GM19324 (cell line): ENCODE data around the gene ISLR.

Experiments
- ATAC-seq: cut with Tn5 transposase; IDR thresholded peaks from one replicate; pipeline ENCODE4 v1.9.1; 2021; ENCODE audit warnings: mild to moderate bottlenecking, moderate library complexity; ENCODE audit not compliant: unreplicated experiment, low FRiP score

ISLR gene, protein sequence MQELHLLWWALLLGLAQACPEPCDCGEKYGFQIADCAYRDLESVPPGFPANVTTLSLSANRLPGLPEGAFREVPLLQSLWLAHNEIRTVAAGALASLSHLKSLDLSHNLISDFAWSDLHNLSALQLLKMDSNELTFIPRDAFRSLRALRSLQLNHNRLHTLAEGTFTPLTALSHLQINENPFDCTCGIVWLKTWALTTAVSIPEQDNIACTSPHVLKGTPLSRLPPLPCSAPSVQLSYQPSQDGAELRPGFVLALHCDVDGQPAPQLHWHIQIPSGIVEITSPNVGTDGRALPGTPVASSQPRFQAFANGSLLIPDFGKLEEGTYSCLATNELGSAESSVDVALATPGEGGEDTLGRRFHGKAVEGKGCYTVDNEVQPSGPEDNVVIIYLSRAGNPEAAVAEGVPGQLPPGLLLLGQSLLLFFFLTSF

DNA sequence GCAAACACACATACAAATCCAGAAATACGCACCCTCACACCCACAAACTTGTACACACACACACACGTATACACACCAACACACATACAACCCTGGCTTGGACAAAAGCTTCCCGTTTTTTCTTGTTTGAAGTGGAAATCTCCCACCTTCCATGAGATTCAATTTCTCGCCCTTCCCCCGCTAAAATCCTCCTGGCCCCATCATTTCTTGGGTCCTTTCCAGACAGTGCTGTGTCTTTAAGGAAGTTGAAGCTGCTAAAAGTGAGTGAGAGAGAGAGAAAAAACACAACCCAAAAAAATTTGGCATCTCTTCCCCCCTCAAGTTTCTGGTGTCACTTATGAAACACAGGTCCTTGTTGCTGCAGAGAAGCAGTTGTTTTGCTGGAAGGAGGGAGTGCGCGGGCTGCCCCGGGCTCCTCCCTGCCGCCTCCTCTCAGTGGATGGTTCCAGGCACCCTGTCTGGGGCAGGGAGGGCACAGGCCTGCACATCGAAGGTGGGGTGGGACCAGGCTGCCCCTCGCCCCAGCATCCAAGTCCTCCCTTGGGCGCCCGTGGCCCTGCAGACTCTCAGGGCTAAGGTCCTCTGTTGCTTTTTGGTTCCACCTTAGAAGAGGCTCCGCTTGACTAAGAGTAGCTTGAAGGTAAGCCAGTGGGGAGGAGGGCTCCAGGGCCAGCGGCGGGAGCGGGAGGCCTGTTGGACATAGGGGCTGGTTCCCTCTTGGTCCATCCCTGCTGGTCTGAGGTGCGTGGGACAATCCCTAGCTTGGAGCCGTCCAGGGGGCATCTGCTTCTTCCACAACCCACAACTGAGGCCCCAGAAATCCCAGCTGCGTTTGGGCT lies at the start of gene ISLR:
TSS of gene ISLR (plus strand) at position 331 of the 839 bp plus-strand sequence. CDS start 1,149 bp downstream, outside the sequence.
- no peak for ATAC-seq

- ATAC-seq, result no peak
These were observed 49.3 kb upstream of the ISLR start for GRCh38 chr15:74124196-74124595.

- no peak for ATAC-seq
These were observed 48.8 kb upstream of the ISLR start for GRCh38 chr15:74124759-74125158.

DNA sequence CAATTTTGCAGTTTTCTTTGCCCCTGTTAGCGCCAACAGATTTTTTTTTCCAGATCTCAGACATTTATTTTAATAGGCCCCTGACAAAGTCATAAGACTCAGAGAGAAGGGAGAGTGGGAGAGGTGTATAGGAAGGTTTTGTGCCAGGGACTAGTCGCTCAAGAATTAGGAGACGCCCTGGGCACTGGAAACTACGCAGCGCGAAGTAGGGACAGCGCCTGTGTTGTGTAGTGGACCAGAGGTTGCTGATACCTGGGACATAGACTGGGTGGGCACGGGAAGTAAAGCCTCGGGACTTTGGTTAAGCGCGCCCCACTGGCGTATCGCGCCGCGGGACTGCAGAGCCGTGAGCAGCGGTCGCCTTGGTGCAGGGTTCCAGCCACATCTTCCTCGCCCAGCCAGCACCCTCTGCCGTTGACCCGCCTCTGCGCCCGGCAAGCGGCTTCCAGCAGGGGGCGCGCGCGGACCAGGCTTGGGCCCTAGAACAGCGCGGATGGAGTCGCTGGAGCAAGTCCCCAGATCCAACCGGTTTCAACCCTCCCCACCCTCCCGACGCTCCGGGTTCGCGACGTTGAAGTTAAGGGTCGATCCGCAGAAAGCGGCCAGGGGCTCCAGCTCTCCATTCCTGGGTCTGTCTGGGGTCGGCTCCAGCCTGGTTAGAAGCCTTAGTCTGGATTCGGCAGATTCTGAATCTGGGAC lies 46.1 kb upstream of the ISLR start:
- no peak for ATAC-seq

- no peak for ATAC-seq
These were observed 45.3 kb upstream of the ISLR start for GRCh38 chr15:74127954-74128784.

GRCh38 chr15:74128785-74129585 lies 44.5 kb upstream of the ISLR start:
- ATAC-seq, result no peak

- ATAC-seq, result no peak
These were observed 43.8 kb upstream of the ISLR start for GRCh38 chr15:74129586-74130154.

- no peak for ATAC-seq
These were observed 43.2 kb upstream of the ISLR start, which contains the start of gene ISLR2 for GRCh38 chr15:74130155-74130848. Gene ISLR2, plus strand, starts transcription at chr15:74130586. Its CDS starts 2,169 bp downstream, at chr15:74132755.

DNA sequence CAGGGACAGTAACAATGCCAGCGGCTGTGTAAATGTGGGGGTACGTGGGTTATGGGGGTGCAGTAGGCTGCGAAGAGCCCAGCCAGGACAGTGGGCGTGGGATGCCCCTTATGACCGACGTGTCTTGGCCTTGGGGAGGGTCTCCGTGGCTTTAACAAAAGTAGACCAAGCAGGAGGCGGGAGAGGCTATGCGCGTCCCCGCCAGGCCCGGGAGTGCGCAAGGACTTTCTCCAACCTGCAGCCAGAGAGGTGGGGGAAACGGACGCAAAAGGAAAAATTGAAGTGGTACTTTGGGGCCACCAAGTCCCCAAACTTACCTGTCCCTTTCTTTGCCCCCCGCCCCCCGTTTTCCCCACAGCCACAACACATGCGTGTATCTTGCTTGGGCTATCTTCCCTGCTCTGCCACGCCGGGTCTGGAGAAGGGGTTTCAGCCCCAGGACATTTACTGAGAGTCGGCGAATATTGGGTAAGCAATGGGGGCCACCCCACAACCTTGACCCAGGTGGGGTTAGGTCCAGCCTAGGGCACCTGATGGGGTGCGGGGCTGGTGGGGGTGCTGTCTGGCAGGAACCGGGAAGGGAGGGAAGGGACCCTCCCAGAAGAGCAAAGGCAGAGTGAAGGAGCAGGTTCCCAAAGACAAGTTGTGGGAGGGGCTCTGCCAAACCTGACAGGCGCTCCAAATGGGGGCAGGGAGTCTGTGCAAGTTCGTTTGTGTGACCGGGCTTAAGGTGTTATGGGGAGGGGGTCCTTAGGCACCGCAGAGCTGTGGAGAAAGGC lies 42.5 kb upstream of the ISLR start:
- no peak for ATAC-seq

GRCh38 chr15:74131628-74132413 lies 41.7 kb upstream of the ISLR start:
- no peak for ATAC-seq

DNA sequence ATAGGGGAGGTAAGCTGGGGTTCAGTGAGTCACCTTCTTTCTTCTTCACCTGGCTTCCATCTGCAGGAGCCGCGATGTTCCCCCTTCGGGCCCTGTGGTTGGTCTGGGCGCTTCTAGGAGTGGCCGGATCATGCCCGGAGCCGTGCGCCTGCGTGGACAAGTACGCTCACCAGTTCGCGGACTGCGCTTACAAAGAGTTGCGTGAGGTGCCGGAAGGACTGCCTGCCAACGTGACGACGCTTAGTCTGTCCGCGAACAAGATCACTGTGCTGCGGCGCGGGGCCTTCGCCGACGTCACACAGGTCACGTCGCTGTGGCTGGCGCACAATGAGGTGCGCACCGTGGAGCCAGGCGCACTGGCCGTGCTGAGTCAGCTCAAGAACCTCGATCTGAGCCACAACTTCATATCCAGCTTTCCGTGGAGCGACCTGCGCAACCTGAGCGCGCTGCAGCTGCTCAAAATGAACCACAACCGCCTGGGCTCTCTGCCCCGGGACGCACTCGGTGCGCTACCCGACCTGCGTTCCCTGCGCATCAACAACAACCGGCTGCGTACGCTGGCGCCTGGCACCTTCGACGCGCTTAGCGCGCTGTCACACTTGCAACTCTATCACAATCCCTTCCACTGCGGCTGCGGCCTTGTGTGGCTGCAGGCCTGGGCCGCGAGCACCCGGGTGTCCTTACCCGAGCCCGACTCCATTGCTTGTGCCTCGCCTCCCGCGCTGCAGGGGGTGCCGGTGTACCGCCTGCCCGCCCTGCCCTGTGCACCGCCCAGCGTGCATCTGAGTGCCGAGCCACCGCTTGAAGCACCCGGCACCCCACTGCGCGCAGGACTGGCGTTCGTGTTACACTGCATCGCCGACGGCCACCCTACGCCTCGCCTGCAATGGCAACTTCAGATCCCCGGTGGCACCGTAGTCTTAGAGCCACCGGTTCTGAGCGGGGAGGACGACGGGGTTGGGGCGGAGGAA lies 40.5 kb upstream of the ISLR start:
- ATAC-seq, result no peak

DNA sequence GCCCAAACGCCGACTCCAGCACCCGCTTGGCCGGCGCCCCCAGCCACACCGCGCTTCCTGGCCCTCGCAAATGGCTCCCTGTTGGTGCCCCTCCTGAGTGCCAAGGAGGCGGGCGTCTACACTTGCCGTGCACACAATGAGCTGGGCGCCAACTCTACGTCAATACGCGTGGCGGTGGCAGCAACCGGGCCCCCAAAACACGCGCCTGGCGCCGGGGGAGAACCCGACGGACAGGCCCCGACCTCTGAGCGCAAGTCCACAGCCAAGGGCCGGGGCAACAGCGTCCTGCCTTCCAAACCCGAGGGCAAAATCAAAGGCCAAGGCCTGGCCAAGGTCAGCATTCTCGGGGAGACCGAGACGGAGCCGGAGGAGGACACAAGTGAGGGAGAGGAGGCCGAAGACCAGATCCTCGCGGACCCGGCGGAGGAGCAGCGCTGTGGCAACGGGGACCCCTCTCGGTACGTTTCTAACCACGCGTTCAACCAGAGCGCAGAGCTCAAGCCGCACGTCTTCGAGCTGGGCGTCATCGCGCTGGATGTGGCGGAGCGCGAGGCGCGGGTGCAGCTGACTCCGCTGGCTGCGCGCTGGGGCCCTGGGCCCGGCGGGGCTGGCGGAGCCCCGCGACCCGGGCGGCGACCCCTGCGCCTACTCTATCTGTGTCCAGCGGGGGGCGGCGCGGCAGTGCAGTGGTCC lies 39.7 kb upstream of the ISLR start:
- no peak for ATAC-seq

GRCh38 chr15:74134387-74135027 lies 39.0 kb upstream of the ISLR start:
- no peak for ATAC-seq

DNA sequence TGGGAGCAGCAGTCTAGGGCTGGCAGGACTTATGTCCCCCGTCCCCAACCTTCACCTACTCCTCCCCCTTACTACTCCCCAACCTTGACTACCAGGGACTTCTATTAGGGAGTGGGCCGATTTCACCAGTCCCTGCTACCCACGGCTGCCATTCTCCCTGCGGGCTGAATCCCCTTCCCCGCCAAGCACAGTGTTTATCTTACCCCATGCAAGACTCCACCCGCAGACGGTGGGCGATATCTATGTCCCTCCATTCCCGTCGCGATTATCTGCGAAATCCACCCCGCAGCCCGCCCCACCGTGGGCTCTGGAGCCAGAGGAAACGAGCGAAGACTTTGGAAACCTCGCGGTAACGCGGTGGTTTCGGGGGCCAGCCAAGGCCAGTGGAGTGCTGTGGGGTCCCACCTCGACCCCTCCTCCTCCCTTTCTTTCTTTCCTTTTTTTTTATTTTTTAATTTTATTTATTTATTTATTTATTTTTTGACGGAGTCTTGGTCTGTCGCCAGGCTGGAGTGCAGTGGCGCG lies 38.4 kb upstream of the ISLR start:
- ATAC-seq, result no peak

DNA sequence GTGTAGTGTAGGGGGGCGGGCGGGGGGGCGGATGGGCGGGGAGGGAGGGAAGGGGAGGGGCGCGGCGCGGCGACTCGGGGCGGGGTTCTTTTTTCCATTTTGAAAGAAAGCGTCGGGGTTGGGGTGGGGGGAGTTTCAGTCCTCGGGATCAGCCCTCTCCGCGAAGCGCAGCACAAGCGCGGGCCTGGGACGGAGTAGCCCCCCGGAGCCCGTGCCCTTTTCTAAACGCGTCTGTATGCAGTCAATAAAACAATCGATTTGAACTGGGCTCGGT lies 37.0 kb upstream of the ISLR start:
- ATAC-seq, result no peak
